ENCODE data around the gene C9orf43. TPM values are rescaled to one million over a fixed set of nuclear protein-coding genes. Genes with fewer than 3 reads are reported as not detected.

Gene C9orf43
- total RNA-seq, 2 experiments from 2014 or later: 0.40 TPM

DNA sequence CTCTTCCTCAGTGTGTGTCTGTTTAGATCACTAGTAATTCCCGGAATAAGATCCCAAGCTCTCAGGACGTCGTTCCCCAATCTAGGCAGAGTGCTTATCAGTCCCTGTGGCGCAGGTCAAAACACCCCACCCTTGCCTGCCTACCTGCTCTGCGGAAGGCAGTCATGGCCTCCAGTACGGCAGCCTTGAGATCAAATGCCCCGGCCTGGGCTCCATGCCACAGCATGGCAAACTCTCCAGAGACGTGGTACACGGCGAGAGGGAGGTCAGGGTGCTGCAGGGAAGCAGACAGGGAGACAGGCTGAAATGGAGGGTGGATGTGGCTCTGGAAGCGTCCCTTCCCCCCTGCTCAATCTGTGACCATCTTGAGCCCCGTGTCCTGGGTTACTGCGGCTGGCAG is 21.7 kb upstream of the C9orf43 start:
- ChIA-PET CTCF (interaction anchor here (1.1 kb wide), 1 partner anchor 12 kb away, joined by 3 read pairs; the partner anchor contains the start of gene HDHD3), POLR2A (interaction anchor here (1.8 kb wide), 1 partner anchor 13 kb away, joined by 5 read pairs; the partner anchor contains the start of gene ALAD)
- H3K27me3 Mint-ChIP-seq: no peaks in the 10 kb centered on the region
- H3K4me1 Mint-ChIP-seq: no peaks in the 10 kb centered on the region
- peaks cover 24% of the 10 kb centered on the region for H3K36me3 Mint-ChIP-seq (ENCODE audit: low read depth)
- H3K4me3 Mint-ChIP-seq: no peak overlapping the region
- H3K9me3 Mint-ChIP-seq: no peaks in the 10 kb centered on the region
- DNase-seq: no peak
- H3K27ac Mint-ChIP-seq: no peak overlapping the region

DNA sequence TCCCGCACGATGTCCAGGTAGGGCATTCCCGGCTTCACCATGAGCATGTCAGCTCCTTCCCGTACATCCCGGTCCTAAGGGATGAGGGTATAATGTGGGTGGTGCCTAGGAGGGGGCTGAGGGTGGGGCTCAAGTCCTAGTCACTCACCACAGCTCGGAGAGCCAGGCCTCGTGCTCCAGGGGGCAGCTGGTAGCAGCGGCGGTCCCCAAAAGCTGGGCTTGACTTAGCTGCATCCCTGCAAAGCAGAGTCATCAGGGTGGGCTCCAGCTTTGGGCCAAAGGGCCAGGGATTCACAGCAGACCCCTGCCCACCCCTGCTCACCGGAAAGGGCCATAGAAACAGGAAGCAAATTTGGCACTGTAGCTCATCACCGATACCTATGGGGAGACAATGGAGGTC is 21.1 kb upstream of the C9orf43 start:
- ChIA-PET CTCF (interaction anchor here (1.1 to 1.3 kb wide), 2 partner anchors 12 to 13 kb away, joined by 3 to 4 read pairs; partner anchors contain the start of genes ALAD and HDHD3), POLR2A (interaction anchor here (1.8 kb wide), 1 partner anchor 12 kb away, joined by 5 read pairs; the partner anchor contains the start of gene ALAD)
- Mint-ChIP-seq H3K9me3 (no peaks in the 10 kb centered on the region), H3K4me1 (no peaks in the 10 kb centered on the region), H3K27ac (no peak overlapping the region), H3K36me3 (ENCODE audit: low read depth) (peaks cover 24% of the 10 kb centered on the region), H3K27me3 (no peaks in the 10 kb centered on the region), H3K4me3 (no peak overlapping the region)
- DNase-seq: no peak

DNA sequence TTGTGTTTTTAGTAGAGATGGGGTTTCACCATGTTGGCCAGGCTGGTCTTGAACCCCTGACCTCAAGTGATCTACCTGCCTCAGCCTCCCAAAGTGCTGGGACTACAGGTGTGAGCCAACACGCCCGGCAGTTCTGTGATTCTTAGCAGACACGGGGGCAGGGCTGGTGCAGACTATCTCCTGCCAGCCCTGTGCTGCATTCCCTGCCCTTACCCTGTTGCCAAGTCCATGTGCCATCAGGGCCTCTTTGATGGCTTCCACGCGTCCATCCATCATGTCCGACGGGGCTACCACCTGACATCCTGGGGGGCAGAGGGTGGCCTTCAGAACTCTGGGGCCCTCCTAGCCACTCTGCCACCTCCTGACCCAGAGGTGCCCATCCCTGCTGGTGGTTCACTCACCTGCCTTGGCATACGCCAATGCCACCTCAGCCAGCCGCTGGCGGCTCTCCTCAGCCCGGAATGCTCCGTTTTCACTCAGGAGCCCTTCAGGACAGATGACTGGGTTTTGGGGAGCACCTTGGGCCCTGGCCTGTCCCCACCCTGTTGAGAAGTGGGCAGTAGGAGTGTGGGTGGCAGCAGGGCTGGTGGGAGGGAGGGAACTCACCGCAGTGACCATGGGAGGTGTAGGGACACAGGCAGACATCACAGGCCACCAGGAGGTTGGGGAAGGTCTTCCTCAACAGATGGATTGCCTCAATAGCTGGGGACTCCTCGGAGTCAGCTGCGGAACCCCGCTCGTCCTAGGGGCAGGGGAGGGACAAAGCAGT is 20.2 kb upstream of the C9orf43 start:
- H3K9me3 Mint-ChIP-seq: no peaks in the 10 kb centered on the region
- no peak overlapping the region for H3K27ac Mint-ChIP-seq
- ChIA-PET POLR2A (interaction anchor here (1.8 kb wide), 1 partner anchor 11 kb away, joined by 5 read pairs; the partner anchor contains the start of gene ALAD), CTCF (interaction anchor here (1.3 kb wide), 1 partner anchor 11 kb away, joined by 4 read pairs; the partner anchor contains the start of gene ALAD)
- H3K36me3 Mint-ChIP-seq (ENCODE audit: low read depth): peaks cover 24% of the 10 kb centered on the region
- H3K27me3 Mint-ChIP-seq: no peaks in the 10 kb centered on the region
- no peaks in the 10 kb centered on the region for H3K4me1 Mint-ChIP-seq
- H3K4me3 Mint-ChIP-seq: no peak overlapping the region
- no peak for DNase-seq

DNA sequence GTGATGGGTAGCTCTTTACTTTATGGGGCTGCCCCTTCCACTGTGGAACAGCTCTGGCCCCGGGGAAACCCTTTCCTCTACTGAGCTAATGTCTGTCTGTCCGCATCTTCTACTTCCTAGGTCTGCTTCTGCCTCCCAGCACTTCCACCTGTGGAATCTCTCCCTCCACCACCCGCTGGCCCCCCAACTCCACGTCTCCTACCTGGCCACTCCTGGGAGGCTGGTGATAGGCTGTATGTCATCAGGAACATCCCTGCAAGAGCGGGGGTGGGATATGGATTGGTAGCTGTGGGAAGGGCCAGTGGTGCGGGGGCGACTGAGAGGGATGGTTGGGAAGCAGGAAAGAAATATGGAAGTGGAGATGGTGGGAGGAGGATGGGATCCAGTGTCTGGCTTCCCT is 18.6 kb upstream of the C9orf43 start:
- H3K27me3 Mint-ChIP-seq: no peaks in the 10 kb centered on the region
- H3K4me1 Mint-ChIP-seq: no peaks in the 10 kb centered on the region
- H3K4me3 Mint-ChIP-seq: no peak overlapping the region
- CTCF ChIA-PET: interaction anchor here (0.6 to 2.1 kb wide), 2 partner anchors 9 to 456 kb away, joined by 3 to 11 read pairs; partner anchors contain the start of gene ALAD
- POLR2A ChIA-PET: no interaction called here
- no peak for DNase-seq
- H3K36me3 Mint-ChIP-seq (ENCODE audit: low read depth): peaks cover 18% of the 10 kb centered on the region
- H3K27ac Mint-ChIP-seq: no peak overlapping the region
- no peaks in the 10 kb centered on the region for H3K9me3 Mint-ChIP-seq

DNA sequence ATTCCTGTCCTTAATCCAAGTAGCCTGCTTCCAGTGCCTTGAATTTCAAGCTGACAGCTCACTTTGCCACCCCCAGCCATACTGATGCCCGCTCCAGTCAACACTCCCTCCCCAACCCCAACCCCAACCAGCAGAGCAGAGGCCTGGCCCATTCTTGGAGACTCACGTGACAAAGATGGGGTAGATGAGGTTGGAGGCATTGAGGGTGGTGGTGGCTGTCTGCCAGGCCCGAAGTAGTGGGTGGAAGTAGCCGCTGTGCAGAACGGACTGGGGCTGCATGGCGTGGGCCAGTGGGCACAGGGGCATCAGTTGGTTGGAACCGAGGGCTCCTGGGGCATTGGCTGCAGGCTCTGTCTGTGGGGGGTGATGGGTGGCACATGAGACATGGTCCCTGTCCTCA is 17.3 kb upstream of the C9orf43 start:
- Mint-ChIP-seq H3K4me1 (peaks cover 1% of the 10 kb centered on the region), H3K4me3 (no peak overlapping the region), H3K27me3 (no peaks in the 10 kb centered on the region), H3K9me3 (no peaks in the 10 kb centered on the region), H3K36me3 (ENCODE audit: low read depth) (peaks cover 8% of the 10 kb centered on the region), H3K27ac (no peak overlapping the region)
- CTCF ChIA-PET: interaction anchor here (0.7 kb wide), 1 partner anchor 221 kb away, joined by 5 read pairs; no protein-coding TSS in a partner anchor
- DNase-seq: no peak
- POLR2A ChIA-PET: no interaction called here

GRCh38 chr9:113395000-113395861 is 15.3 kb upstream of the C9orf43 start:
- peaks cover 13% of the 10 kb centered on the region for H3K4me1 Mint-ChIP-seq
- peaks cover 12% of the 10 kb centered on the region for H3K36me3 Mint-ChIP-seq (ENCODE audit: low read depth)
- CTCF ChIA-PET: interaction anchor here (0.9 to 1.0 kb wide), 2 partner anchors 9 to 145 kb away, joined by 3 read pairs; no protein-coding TSS in a partner anchor
- H3K27ac Mint-ChIP-seq: no peak overlapping the region
- no peak overlapping the region for H3K4me3 Mint-ChIP-seq
- no peak for DNase-seq
- H3K9me3 Mint-ChIP-seq: no peaks in the 10 kb centered on the region
- no peaks in the 10 kb centered on the region for H3K27me3 Mint-ChIP-seq
- POLR2A ChIA-PET: no interaction called here

GRCh38 chr9:113397203-113397631 is 13.3 kb upstream of the C9orf43 start:
- Mint-ChIP-seq H3K9me3 (no peaks in the 10 kb centered on the region), H3K36me3 (ENCODE audit: low read depth) (peaks cover 7% of the 10 kb centered on the region), H3K4me1 (peaks cover 23% of the 10 kb centered on the region), H3K4me3 (no peak overlapping the region), H3K27me3 (no peaks in the 10 kb centered on the region), H3K27ac (no peak overlapping the region)
- ChIA-PET POLR2A (interaction anchor here (1.0 kb wide), 1 partner anchor 186 kb away, joined by 4 read pairs; no protein-coding TSS in a partner anchor), CTCF (interaction anchor here (1.3 kb wide), 1 partner anchor 123 kb away, joined by 4 read pairs; no protein-coding TSS in a partner anchor)
- DNase-seq: no peak

- Mint-ChIP-seq H3K36me3 (ENCODE audit: low read depth) (peaks cover 4% of the 10 kb centered on the region), H3K4me1 (peaks cover 23% of the 10 kb centered on the region), H3K27ac (no peak overlapping the region), H3K4me3 (no peak overlapping the region), H3K9me3 (no peaks in the 10 kb centered on the region), H3K27me3 (no peaks in the 10 kb centered on the region)
- ChIA-PET POLR2A (interaction anchor here (1.4 to 4.4 kb wide), 2 partner anchors 11 to 58 kb away, joined by 6 to 53 read pairs; partner anchors contain the start of genes C9orf43, POLE3 and WDR31), CTCF (interaction anchor here (0.6 to 5.7 kb wide), 6 partner anchors 9 to 257 kb away, joined by 3 to 64 read pairs (median 8); partner anchors contain the start of genes BSPRY, C9orf43, CDC26 and POLE3)
- DNase-seq: no peak
These were observed 11.8 kb upstream of the C9orf43 start for GRCh38 chr9:113398796-113399195.

DNA sequence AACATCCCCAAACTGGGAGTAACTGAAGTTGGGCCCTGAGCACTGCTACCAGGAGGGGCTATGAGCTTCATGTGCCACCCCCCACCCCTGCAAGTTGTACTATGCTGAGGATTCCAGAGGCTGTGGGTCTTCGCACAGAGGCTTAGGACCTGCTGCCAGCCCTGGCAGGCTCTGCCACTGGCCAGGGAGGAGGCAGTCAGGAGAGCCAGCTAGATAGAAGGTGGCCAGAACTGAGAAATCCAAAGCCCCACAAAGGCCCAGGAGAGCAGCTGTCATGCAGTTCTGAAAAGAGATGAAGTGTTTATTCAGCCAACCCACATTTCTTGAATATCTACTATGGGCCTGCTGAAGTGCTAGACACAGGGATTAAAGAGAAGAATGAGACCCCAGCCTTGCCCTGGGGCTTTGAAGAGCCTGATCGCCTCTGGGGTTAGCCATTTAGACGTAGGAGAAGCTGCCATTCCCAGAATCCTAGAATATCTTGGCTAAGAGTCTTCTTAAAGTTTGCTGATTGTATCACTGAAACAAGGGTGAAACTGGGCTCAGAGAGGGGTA is 10.8 kb upstream of the C9orf43 start:
- POLR2A ChIA-PET: interaction anchor here (0.9 to 4.4 kb wide), 5 partner anchors 10 to 180 kb away, joined by 4 to 53 read pairs (median 6); partner anchors contain the start of genes C9orf43, CDC26, HDHD3 and POLE3

GRCh38 chr9:113401027-113401792 is 9.3 kb upstream of the C9orf43 start, which contains the start of gene ALAD:
TSS of gene ALAD (minus strand) at chr9:113401284. CDS start at chr9:113393559, 7,725 bp downstream.
- POLR2A ChIA-PET: interaction anchor here (0.8 to 4.4 kb wide), 12 partner anchors 8 to 1022 kb away, joined by 3 to 53 read pairs (median 5); partner anchors contain the start of genes BSPRY, C9orf43, CDC26 and HDHD3
- H3K27me3 Mint-ChIP-seq: no peaks in the 10 kb centered on the region
- H3K9me3 Mint-ChIP-seq: no peaks in the 10 kb centered on the region
- peak within 1 kb of the TSS; percentile 92 for H3K4me3 Mint-ChIP-seq
- peaks cover 23% of the 10 kb centered on the region for H3K4me1 Mint-ChIP-seq
- peak; percentile 99 for DNase-seq
- CTCF ChIA-PET: interaction anchor here (0.7 to 5.7 kb wide), 33 partner anchors 9 to 257 kb away, joined by 3 to 64 read pairs (median 8); partner anchors contain the start of genes BSPRY, C9orf43, CDC26 and FKBP15
- H3K36me3 Mint-ChIP-seq (ENCODE audit: low read depth): peaks cover 4% of the 10 kb centered on the region
- H3K27ac Mint-ChIP-seq: peak within 1 kb of the TSS; percentile 78

More for the DNA sequence above, 10.8 kb upstream of the C9orf43 start:
- CTCF ChIA-PET: interaction anchor here (0.7 to 5.7 kb wide), 11 partner anchors 8 to 258 kb away, joined by 3 to 64 read pairs (median 11); partner anchors contain the start of genes BSPRY, C9orf43, CDC26 and POLE3
- Mint-ChIP-seq H3K27me3 (no peaks in the 10 kb centered on the region), H3K9me3 (no peaks in the 10 kb centered on the region), H3K4me1 (peaks cover 23% of the 10 kb centered on the region), H3K36me3 (ENCODE audit: low read depth) (peaks cover 4% of the 10 kb centered on the region), H3K4me3 (peak overlapping the region; percentile 92), H3K27ac (no peak overlapping the region)
- no peak for DNase-seq

GRCh38 chr9:113403646-113404045 is 6.9 kb upstream of the C9orf43 start:
- Mint-ChIP-seq H3K27me3 (no peaks in the 10 kb centered on the region), H3K36me3 (ENCODE audit: low read depth) (peaks cover 23% of the 10 kb centered on the region), H3K4me1 (peaks cover 41% of the 10 kb centered on the region), H3K4me3 (no peak overlapping the region), H3K9me3 (no peaks in the 10 kb centered on the region), H3K27ac (no peak overlapping the region)
- ChIA-PET CTCF (interaction anchor here (0.7 to 5.7 kb wide), 8 partner anchors 8 to 1055 kb away, joined by 3 to 64 read pairs (median 5); partner anchors contain the start of genes CDC26 and PRPF4), POLR2A (interaction anchor here (1.3 kb wide), 1 partner anchor 128 kb away, joined by 4 read pairs; the partner anchor contains the start of genes CDC26 and PRPF4)
- DNase-seq: no peak
